GM21423 (cell line): ENCODE measurements around the gene ATL2.
"Not testable (repeated sequence)": the region's sequence is repeated elsewhere in the genome, so short reads cannot be mapped to it uniquely, and the experiment has no call there.

Experiments used
- ATAC-seq: cut with Tn5 transposase; IDR thresholded peaks from one replicate; pipeline ENCODE4 v1.9.1; 2021; ENCODE audit warnings: mild to moderate bottlenecking, moderate library complexity; ENCODE audit not compliant: unreplicated experiment

Gene ATL2

GRCh38 chr2:38394041-38394440 is 17.0 kb upstream of the ATL2 start:
- no peak for ATAC-seq

GRCh38 chr2:38390947-38391346 is 13.9 kb upstream of the ATL2 start:
- no peak for ATAC-seq

GRCh38 chr2:38387887-38388286 is 10.8 kb upstream of the ATL2 start:
- ATAC-seq = no peak

- no peak for ATAC-seq
Observed at GRCh38 chr2:38386821-38387220, 9.7 kb upstream of the ATL2 start.

- no peak for ATAC-seq
Observed at GRCh38 chr2:38386377-38386776, 9.3 kb upstream of the ATL2 start.

GRCh38 chr2:38384338-38384737 is 7.3 kb upstream of the ATL2 start:
- no peak for ATAC-seq

GRCh38 chr2:38383741-38384140 is 6.7 kb upstream of the ATL2 start:
- not testable (repeated sequence) for ATAC-seq

- ATAC-seq = no peak
Observed at GRCh38 chr2:38381381-38382143, 4.5 kb upstream of the ATL2 start.

GRCh38 chr2:38380397-38381130 is 3.5 kb upstream of the ATL2 start:
- no peak for ATAC-seq

GRCh38 chr2:38376346-38377049 is 575 bp downstream of the ATL2 start:
- ATAC-seq = peak; percentile 71

GRCh38 chr2:38375696-38376345 is 1.3 kb downstream of the ATL2 start:
- no peak for ATAC-seq

- ATAC-seq = no peak
Observed at GRCh38 chr2:38374984-38375383, 2.1 kb downstream of the ATL2 start.

GRCh38 chr2:38371235-38371634 is 5.8 kb downstream of the ATL2 start:
- ATAC-seq = no peak

GRCh38 chr2:38370664-38371063 is 6.4 kb downstream of the ATL2 start:
- no peak for ATAC-seq

GRCh38 chr2:38362232-38362631 is 14.8 kb downstream of the ATL2 start:
- ATAC-seq = no peak

- ATAC-seq = no peak
Observed at GRCh38 chr2:38360177-38360576, 16.9 kb downstream of the ATL2 start.

- no peak for ATAC-seq
Observed at GRCh38 chr2:38353402-38353801, 23.7 kb downstream of the ATL2 start.

- no peak for ATAC-seq
Observed at GRCh38 chr2:38352336-38352735, 24.7 kb downstream of the ATL2 start.

GRCh38 chr2:38345323-38346038 is 31.6 kb downstream of the ATL2 start:
- ATAC-seq = no peak

GRCh38 chr2:38344813-38345212 is 32.3 kb downstream of the ATL2 start:
- ATAC-seq = no peak

- no peak for ATAC-seq
Observed at GRCh38 chr2:38343212-38343611, 33.9 kb downstream of the ATL2 start.
